HG03378 (cell line): ENCODE measurements around the gene IGLL5.
"Not testable (repeated sequence)": the region's sequence is repeated elsewhere in the genome, so short reads cannot be mapped to it uniquely, and the experiment has no call there.

ENCODE experiments used
- ATAC-seq: cut with Tn5 transposase; IDR thresholded peaks from one replicate; pipeline ENCODE4 v1.9.1; 2021; ENCODE audit warnings: mild to moderate bottlenecking, moderate library complexity; ENCODE audit not compliant: unreplicated experiment

Gene IGLL5

GRCh38 chr22:22912988-22913253 lies 25.3 kb downstream of the IGLL5 start:
- no peak for ATAC-seq

GRCh38 chr22:22913989-22914388 lies 26.4 kb downstream of the IGLL5 start:
- no peak for ATAC-seq

GRCh38 chr22:22914726-22915669 lies 27.4 kb downstream of the IGLL5 start:
- no peak for ATAC-seq

GRCh38 chr22:22915670-22916035 lies 28.0 kb downstream of the IGLL5 start:
- ATAC-seq: no peak

GRCh38 chr22:22916215-22916951 lies 28.8 kb downstream of the IGLL5 start:
- ATAC-seq: no peak

GRCh38 chr22:22916952-22917290 lies 29.3 kb downstream of the IGLL5 start:
- no peak for ATAC-seq

GRCh38 chr22:22917377-22917776 lies 29.8 kb downstream of the IGLL5 start:
- no peak for ATAC-seq

- ATAC-seq: no peak
These were observed 30.8 kb downstream of the IGLL5 start for GRCh38 chr22:22918297-22918965.

- ATAC-seq: no peak
These were observed 31.4 kb downstream of the IGLL5 start for GRCh38 chr22:22919041-22919440.

GRCh38 chr22:22920104-22920654 lies 32.6 kb downstream of the IGLL5 start:
- ATAC-seq: no peak

- no peak for ATAC-seq
These were observed 33.4 kb downstream of the IGLL5 start for GRCh38 chr22:22920910-22921550.

GRCh38 chr22:22921575-22921974 lies 34.0 kb downstream of the IGLL5 start:
- no peak for ATAC-seq

- ATAC-seq: not testable (repeated sequence)
These were observed 34.7 kb downstream of the IGLL5 start for GRCh38 chr22:22922092-22922953.

- ATAC-seq: no peak
These were observed 35.3 kb downstream of the IGLL5 start for GRCh38 chr22:22922954-22923319.

GRCh38 chr22:22923379-22923778 lies 35.8 kb downstream of the IGLL5 start:
- no peak for ATAC-seq

GRCh38 chr22:22923930-22924329 lies 36.3 kb downstream of the IGLL5 start:
- no peak for ATAC-seq

GRCh38 chr22:22924369-22925145 lies 36.9 kb downstream of the IGLL5 start:
- ATAC-seq: no peak

GRCh38 chr22:22925146-22925804 lies 37.7 kb downstream of the IGLL5 start:
- ATAC-seq: no peak

- ATAC-seq: no peak
These were observed 38.3 kb downstream of the IGLL5 start for GRCh38 chr22:22925805-22926369.
